GM06990 (cell line): ENCODE results near the gene WDR59.
"Not testable (repeated sequence)": the region's sequence is repeated elsewhere in the genome, so short reads cannot be mapped to it uniquely, and the experiment has no call there.

Experiments used
- DNase-seq: peaks from one replicate; pipeline ENCODE4 v3.0.0-alpha.2; 2011; ENCODE audit not compliant: insufficient read length; ENCODE audit errors: extremely low read depth
- H3K27me3 ChIP-seq: replicated peaks from 2 replicates; pipeline ENCODE4 v1.6.0; 2011; ENCODE audit warnings: low read length; ENCODE audit not compliant: control insufficient read depth, insufficient read depth
- H3K36me3 ChIP-seq: 2 replicates; pipeline ENCODE4 v1.5.1; 2011; ENCODE audit warnings: low read length; ENCODE audit not compliant: control insufficient read depth, insufficient read depth
- H3K4me3 ChIP-seq: replicated peaks from 2 replicates; pipeline ENCODE4 v1.5.1; 2011; ENCODE audit warnings: low read depth, mild to moderate bottlenecking, control low read depth, low read length
- TF ChIP-seq, protein P1 (sequence below): IDR thresholded peaks from 2 replicates; pipeline ENCODE4 v1.5.1; 2011; ENCODE audit warnings: low read length, control low read depth, mild to moderate bottlenecking, inconsistent platforms; ENCODE audit not compliant: insufficient read depth, poor library complexity, severe bottlenecking

Gene WDR59

GRCh38 chr16:74995986-74996385, 11.1 kb upstream of the WDR59 start:
- H3K36me3 ChIP-seq: no peaks in the 10 kb centered on the region
- TF ChIP-seq, protein P1, sequence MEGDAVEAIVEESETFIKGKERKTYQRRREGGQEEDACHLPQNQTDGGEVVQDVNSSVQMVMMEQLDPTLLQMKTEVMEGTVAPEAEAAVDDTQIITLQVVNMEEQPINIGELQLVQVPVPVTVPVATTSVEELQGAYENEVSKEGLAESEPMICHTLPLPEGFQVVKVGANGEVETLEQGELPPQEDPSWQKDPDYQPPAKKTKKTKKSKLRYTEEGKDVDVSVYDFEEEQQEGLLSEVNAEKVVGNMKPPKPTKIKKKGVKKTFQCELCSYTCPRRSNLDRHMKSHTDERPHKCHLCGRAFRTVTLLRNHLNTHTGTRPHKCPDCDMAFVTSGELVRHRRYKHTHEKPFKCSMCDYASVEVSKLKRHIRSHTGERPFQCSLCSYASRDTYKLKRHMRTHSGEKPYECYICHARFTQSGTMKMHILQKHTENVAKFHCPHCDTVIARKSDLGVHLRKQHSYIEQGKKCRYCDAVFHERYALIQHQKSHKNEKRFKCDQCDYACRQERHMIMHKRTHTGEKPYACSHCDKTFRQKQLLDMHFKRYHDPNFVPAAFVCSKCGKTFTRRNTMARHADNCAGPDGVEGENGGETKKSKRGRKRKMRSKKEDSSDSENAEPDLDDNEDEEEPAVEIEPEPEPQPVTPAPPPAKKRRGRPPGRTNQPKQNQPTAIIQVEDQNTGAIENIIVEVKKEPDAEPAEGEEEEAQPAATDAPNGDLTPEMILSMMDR: no peak
- DNase-seq: no peak
- H3K27me3 ChIP-seq: no peaks in the 10 kb centered on the region
- no peak overlapping the region for H3K4me3 ChIP-seq

DNA sequence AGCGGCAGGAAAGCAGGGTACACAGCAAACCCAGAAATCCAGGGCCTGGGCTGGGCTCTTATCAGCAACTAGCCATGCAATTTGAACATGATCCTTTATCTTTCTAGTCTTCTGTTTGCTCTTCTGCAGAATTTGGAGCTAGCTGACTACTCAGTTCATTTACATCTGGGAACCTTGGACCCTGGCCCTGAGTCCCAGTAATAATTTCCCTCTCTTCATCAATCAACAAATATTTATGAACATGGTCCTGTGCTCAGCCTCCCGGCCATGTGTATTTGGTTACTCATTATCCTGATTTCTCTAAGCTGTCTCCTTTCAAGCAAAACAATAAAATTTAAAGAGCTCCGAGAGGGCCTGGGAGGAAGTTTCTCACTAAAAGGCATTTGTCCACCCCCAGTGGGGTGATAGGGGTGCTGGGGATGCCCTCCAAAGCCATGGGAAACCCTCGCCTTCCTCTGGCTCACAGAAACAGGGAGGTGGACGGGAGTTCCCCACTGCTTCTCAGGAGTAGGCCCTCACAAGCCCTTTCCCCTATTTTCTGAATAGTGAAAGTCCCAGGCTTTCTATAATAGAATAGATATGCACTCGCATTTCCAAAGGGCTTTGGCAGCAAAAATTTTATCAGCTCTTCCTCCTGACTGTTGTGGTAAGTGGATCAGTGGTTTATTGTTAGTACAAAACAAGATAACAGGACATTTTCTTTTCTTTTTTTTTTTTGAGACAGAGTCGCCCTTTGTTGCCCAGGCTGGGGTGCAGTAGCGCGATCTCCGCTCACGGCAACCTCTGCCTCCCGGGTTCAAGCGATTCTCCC, 6.9 kb upstream of the WDR59 start:
- no peaks in the 10 kb centered on the region for H3K27me3 ChIP-seq
- no peaks in the 10 kb centered on the region for H3K36me3 ChIP-seq
- TF ChIP-seq, protein P1: no peak
- DNase-seq: no peak
- H3K4me3 ChIP-seq: no peak overlapping the region

DNA sequence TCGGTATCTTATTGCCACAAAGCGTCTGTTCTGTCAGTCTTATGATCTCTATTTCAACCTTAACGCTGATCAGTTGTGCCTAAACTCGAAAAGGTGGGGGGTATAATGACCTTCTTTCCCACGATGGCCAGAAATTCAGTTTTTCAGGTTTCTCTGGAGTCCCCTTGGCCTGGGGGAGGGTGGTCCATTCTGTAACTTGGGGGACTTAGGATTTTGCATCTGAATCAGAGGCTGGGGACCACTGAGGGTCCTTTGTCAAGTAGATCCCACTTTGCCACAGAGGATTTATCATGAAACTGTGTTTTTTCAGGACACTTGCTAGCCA, 6.3 kb upstream of the WDR59 start:
- H3K36me3 ChIP-seq: no peaks in the 10 kb centered on the region
- no peak overlapping the region for H3K4me3 ChIP-seq
- TF ChIP-seq, protein P1: no peak
- H3K27me3 ChIP-seq: no peaks in the 10 kb centered on the region
- no peak for DNase-seq

DNA sequence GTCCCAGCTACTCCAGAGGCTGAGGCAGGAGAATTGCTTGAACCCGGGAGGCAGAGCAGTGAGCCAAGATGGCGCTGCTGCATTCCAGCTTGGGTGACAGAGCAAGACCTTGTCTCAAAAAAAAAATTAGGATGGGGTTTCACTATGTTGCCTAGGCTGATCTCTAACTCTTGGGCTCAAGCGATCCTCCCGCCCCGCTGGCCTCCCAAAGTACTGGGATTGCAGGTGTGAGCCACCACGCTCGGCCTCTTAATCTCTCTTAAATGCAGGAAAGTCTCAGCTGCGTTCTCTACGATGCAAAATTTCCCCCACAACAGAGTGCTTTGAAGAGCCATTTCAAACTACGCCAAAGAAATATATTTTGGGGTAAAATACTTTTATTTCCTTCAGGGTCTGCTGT, 5.9 kb upstream of the WDR59 start:
- TF ChIP-seq, protein P1: no peak
- Histone ChIP-seq H3K36me3 (no peaks in the 10 kb centered on the region), H3K27me3 (no peaks in the 10 kb centered on the region), H3K4me3 (no peak overlapping the region)
- no peak for DNase-seq

- H3K27me3 ChIP-seq, H3K36me3 ChIP-seq, DNase-seq, H3K4me3 ChIP-seq: not testable (repeated sequence)
These were observed 4.9 kb upstream of the WDR59 start for GRCh38 chr16:74989864-74990263.

GRCh38 chr16:74987027-74987681, 2.2 kb upstream of the WDR59 start:
- Histone ChIP-seq H3K27me3 (no peaks in the 10 kb centered on the region), H3K4me3 (no peak overlapping the region), H3K36me3 (no peaks in the 10 kb centered on the region; the same call in 1 of the 2 replicates)
- TF ChIP-seq, protein P1: no peak
- no peak for DNase-seq
